ENCODE results near the gene SPRED2.
A peak's percentile ranks its signal among the peaks of the same experiment; 100 is the strongest.
"Not testable (repeated sequence)": the region's sequence is repeated elsewhere in the genome, so short reads cannot be mapped to it uniquely, and the experiment has no call there.

Gene SPRED2

GRCh38 chr2:65334714-65335113, 97.7 kb downstream of the SPRED2 start:
- DNase-seq = no peak

- DNase-seq = no peak
These were observed 100.9 kb downstream of the SPRED2 start for GRCh38 chr2:65331336-65332025.

- DNase-seq = peak; percentile 36
These were observed 102.9 kb downstream of the SPRED2 start for GRCh38 chr2:65329525-65329924.

GRCh38 chr2:65326276-65326675, 106.1 kb downstream of the SPRED2 start:
- no peak for DNase-seq

- DNase-seq = no peak
These were observed 107.3 kb downstream of the SPRED2 start for GRCh38 chr2:65325066-65325465.

GRCh38 chr2:65320946-65321345, 111.5 kb downstream of the SPRED2 start:
- no peak for DNase-seq

GRCh38 chr2:65320042-65320725, 112.2 kb downstream of the SPRED2 start:
- no peak for DNase-seq

GRCh38 chr2:65319674-65320041, 112.7 kb downstream of the SPRED2 start:
- no peak for DNase-seq

- DNase-seq = no peak
These were observed 113.2 kb downstream of the SPRED2 start for GRCh38 chr2:65319072-65319673.

GRCh38 chr2:65317841-65318240, 114.6 kb downstream of the SPRED2 start:
- DNase-seq = no peak

GRCh38 chr2:65317351-65317750, 115.0 kb downstream of the SPRED2 start:
- DNase-seq = not testable (repeated sequence)

GRCh38 chr2:65316072-65316471, 116.3 kb downstream of the SPRED2 start:
- no peak for DNase-seq

GRCh38 chr2:65314801-65315441, 117.5 kb downstream of the SPRED2 start:
- no peak for DNase-seq

- no peak for DNase-seq
These were observed 118.5 kb downstream of the SPRED2 start for GRCh38 chr2:65313954-65314256.

GRCh38 chr2:65313126-65313953, 119.1 kb downstream of the SPRED2 start:
- no peak for DNase-seq

GRCh38 chr2:65311596-65311995, 120.8 kb downstream of the SPRED2 start:
- no peak for DNase-seq

- DNase-seq = no peak
These were observed 121.3 kb downstream of the SPRED2 start for GRCh38 chr2:65311049-65311448.

GRCh38 chr2:65309699-65310098, 122.7 kb downstream of the SPRED2 start:
- DNase-seq = peak; percentile 4

GRCh38 chr2:65305934-65306333, 126.5 kb downstream of the SPRED2 start:
- DNase-seq = no peak

- peak; percentile 74 for DNase-seq
These were observed 131.4 kb downstream of the SPRED2 start for GRCh38 chr2:65300761-65301711.

GRCh38 chr2:65300134-65300760, 132.2 kb downstream of the SPRED2 start:
- DNase-seq = no peak
